Esophagus muscularis mucosa (tissue), 3 donors: ENCODE results near the gene ABCB7.
"Not testable (repeated sequence)": the region's sequence is repeated elsewhere in the genome, so short reads cannot be mapped to it uniquely, and the experiment has no call there.

Source experiments
- CTCF ChIP-seq, 3 experiments: fragments of 200-600 bp in 2 of 3; fragments of 450-650 bp in 1 of 3; sonication (generic) in 2 of 3; IDR thresholded peaks; one replicate each; pipeline ENCODE4 v1.5.1; 2017 to 2019; ENCODE audit warnings: antibody characterized with exemption in 3 of 3, mild to moderate bottlenecking in 2 of 3, moderate library complexity in 1 of 3
- POLR2A ChIP-seq: fragments of 450-650 bp; IDR thresholded peaks from one replicate; pipeline ENCODE4 v1.6.1; 2017; ENCODE audit warnings: antibody characterized with exemption, moderate library complexity, mild to moderate bottlenecking, low read depth

- not testable (repeated sequence) for TF ChIP-seq CTCF (IDR thresholded peaks at IDR 0.05); POLR2A
Measured at GRCh38 chrX:75188415-75189206, 32.5 kb upstream of the ABCB7 start.
